RWPE1 (cell line): ENCODE results near the gene EMSY.

Experiments
- CTCF ChIA-PET: fragments of 350-600 bp; sonication (Branson Sonifier 250); formaldehyde crosslinking; extraction: SDS; loops from one replicate; lab custom pipeline; 2021; lab: Yijun Ruan, JAX
- POLR2A ChIA-PET: fragments of 400-600 bp; formaldehyde crosslinking; extraction: SDS; loops from one replicate; lab custom pipeline; 2020; ENCODE audit warnings: antibody characterized with exemption; ENCODE audit not compliant: low non-redundant PET; lab: Yijun Ruan, JAX
- DNase-seq: peaks from one replicate; pipeline ENCODE4 v3.0.0; 2012; ENCODE audit warnings: low spot score
- H3K27ac ChIP-seq: fragments of 450-650 bp; 2 replicates; pipeline ENCODE4 v1.5.1; 2017
- CTCF ChIP-seq: fragments of 450-650 bp; conservative IDR thresholded peaks from 2 replicates; pipeline ENCODE4 v1.5.1; 2017; ENCODE audit warnings: low read depth, mild to moderate bottlenecking

Gene EMSY

GRCh38 chr11:76551400-76551799, 106.6 kb downstream of the EMSY start:
- ChIA-PET POLR2A (no interaction called here), CTCF (interaction anchor here (0.6 to 1.1 kb wide), 4 partner anchors 11 to 348 kb away, joined by 3 to 4 read pairs (median 4); no protein-coding TSS in a partner anchor)
- DNase-seq: no peak
- no peak for TF ChIP-seq CTCF
- no peak overlapping the region for H3K27ac ChIP-seq

- no peak for TF ChIP-seq CTCF
- CTCF ChIA-PET: no interaction called here
- POLR2A ChIA-PET: no interaction called here
Observed at GRCh38 chr11:76552987-76553386, 108.2 kb downstream of the EMSY start.

GRCh38 chr11:76553554-76554476, 109.0 kb downstream of the EMSY start:
- TF ChIP-seq CTCF: no peak
- DNase-seq: no peak

More at GRCh38 chr11:76552987-76553386, 108.2 kb downstream of the EMSY start:
- H3K27ac ChIP-seq: no peak overlapping the region
- DNase-seq: no peak

GRCh38 chr11:76554767-76555166, 109.9 kb downstream of the EMSY start:
- TF ChIP-seq CTCF: no peak
- POLR2A ChIA-PET: no interaction called here
- H3K27ac ChIP-seq: no peak overlapping the region
- CTCF ChIA-PET: no interaction called here
- DNase-seq: no peak

More at GRCh38 chr11:76553554-76554476, 109.0 kb downstream of the EMSY start:
- POLR2A ChIA-PET: no interaction called here
- H3K27ac ChIP-seq: no peak overlapping the region
- CTCF ChIA-PET: no interaction called here

- TF ChIP-seq CTCF: no peak
- CTCF ChIA-PET: no interaction called here
- no peak for DNase-seq
- no peak overlapping the region for H3K27ac ChIP-seq
- POLR2A ChIA-PET: no interaction called here
Observed at GRCh38 chr11:76557466-76557865, 112.6 kb downstream of the EMSY start.

- ChIA-PET CTCF (no interaction called here), POLR2A (no interaction called here)
- no peak for TF ChIP-seq CTCF
- no peak overlapping the region for H3K27ac ChIP-seq
- no peak for DNase-seq
Observed at GRCh38 chr11:76558473-76558872, 113.7 kb downstream of the EMSY start.
